Measurements from ENCODE around the gene RSAD2.

RSAD2 gene

GRCh38 chr2:6945087-6945813 is 67.7 kb downstream of the RSAD2 start:
- Histone ChIP-seq H3K4me1 (ENCODE audit: insufficient read depth, low read length) (0 out of 2 replicates have a peak, but pooled peaks cover 7% of the 10 kb centered on the region), H3K9ac (ENCODE audit: low read depth, low read length) (no peak overlapping the region), H3K36me3 (ENCODE audit: insufficient read depth, low read length) (no peaks in the 10 kb centered on the region), H3K9me3 (ENCODE audit: control insufficient read depth, insufficient read depth, low read length) (no peaks in the 10 kb centered on the region)

GRCh38 chr2:6945821-6946220 is 68.2 kb downstream of the RSAD2 start:
- Histone ChIP-seq H3K4me1 (ENCODE audit: insufficient read depth, low read length) (0 out of 2 replicates have a peak, but pooled peaks cover 1% of the 10 kb centered on the region), H3K36me3 (ENCODE audit: insufficient read depth, low read length) (no peaks in the 10 kb centered on the region), H3K9ac (ENCODE audit: low read depth, low read length) (no peak overlapping the region), H3K9me3 (ENCODE audit: control insufficient read depth, insufficient read depth, low read length) (no peaks in the 10 kb centered on the region)

- H3K4me1 ChIP-seq (ENCODE audit: insufficient read depth, low read length), result no peaks in the 10 kb centered on the region
- no peak overlapping the region for H3K9ac ChIP-seq (ENCODE audit: low read depth, low read length)
- H3K9me3 ChIP-seq (ENCODE audit: control insufficient read depth, insufficient read depth, low read length), result no peaks in the 10 kb centered on the region
- no peaks in the 10 kb centered on the region for H3K36me3 ChIP-seq (ENCODE audit: insufficient read depth, low read length)
Observed at GRCh38 chr2:6946722-6947121, 69.1 kb downstream of the RSAD2 start.

All from ES-I3 (cell line).